Forelimb muscle (tissue), 1 donor: ENCODE results near the gene IRF2BPL. TPM values are rescaled to one million over a fixed set of nuclear protein-coding genes. Genes with fewer than 3 reads are reported as not detected.

ENCODE experiments used
- DNase-seq: peaks from one replicate; pipeline ENCODE4 v3.0.0-alpha.2; 2013; ENCODE audit warnings: low read depth
- polyA plus RNA-seq: library from polyadenylated mRNA; unstranded; fragments of 120-200 nt; gene quantifications from one replicate; pipeline ENCODE4 v1.2.1, GENCODE V29; 2013; ENCODE audit not compliant: insufficient read length

Gene IRF2BPL
- polyA plus RNA-seq, 1 donor = 21.5 TPM

- no peak for DNase-seq
Observed at GRCh38 chr14:77053046-77053841, 24.7 kb upstream of the IRF2BPL start.

- no peak for DNase-seq
Observed at GRCh38 chr14:77052281-77053044, 24.0 kb upstream of the IRF2BPL start.

- DNase-seq = no peak
Observed at GRCh38 chr14:77051116-77051515, 22.6 kb upstream of the IRF2BPL start.

- DNase-seq = no peak
Observed at GRCh38 chr14:77046721-77047120, 18.2 kb upstream of the IRF2BPL start.

GRCh38 chr14:77045238-77046162 is 17.0 kb upstream of the IRF2BPL start:
- DNase-seq = no peak

GRCh38 chr14:77044783-77045237 is 16.3 kb upstream of the IRF2BPL start:
- DNase-seq = no peak

- no peak for DNase-seq
Observed at GRCh38 chr14:77043984-77044485, 15.5 kb upstream of the IRF2BPL start.

GRCh38 chr14:77043177-77043983 is 14.9 kb upstream of the IRF2BPL start:
- DNase-seq = no peak

GRCh38 chr14:77041881-77042545 is 13.5 kb upstream of the IRF2BPL start:
- no peak for DNase-seq

- DNase-seq = no peak
Observed at GRCh38 chr14:77040741-77041653, 12.5 kb upstream of the IRF2BPL start.

GRCh38 chr14:77040059-77040740 is 11.7 kb upstream of the IRF2BPL start:
- peak; percentile 98 for DNase-seq

- DNase-seq = no peak
Observed at GRCh38 chr14:77039285-77040058, 11.0 kb upstream of the IRF2BPL start.

GRCh38 chr14:77037938-77038568 is 9.5 kb upstream of the IRF2BPL start:
- no peak for DNase-seq

GRCh38 chr14:77037215-77037937 is 8.9 kb upstream of the IRF2BPL start:
- DNase-seq = no peak

GRCh38 chr14:77036484-77037214 is 8.1 kb upstream of the IRF2BPL start:
- no peak for DNase-seq

GRCh38 chr14:77035267-77035666 is 6.8 kb upstream of the IRF2BPL start:
- no peak for DNase-seq
